Peyer's patch (tissue), 4 donors: ENCODE results near the gene NDFIP2.

Experiments used
- POLR2A ChIP-seq, 2 donors: fragments of 450-650 bp; IDR thresholded peaks; one replicate each; pipeline ENCODE4 v1.5.1; 2017; ENCODE audit warnings: antibody characterized with exemption in 2 of 2, mild to moderate bottlenecking in 2 of 2, moderate library complexity in 2 of 2
- TF ChIP-seq, protein P1 (sequence below), 6 experiments: fragments of 450-650 bp in 4 of 6; fragments of 200-600 bp in 2 of 6; sonication (generic) in 1 of 6; IDR thresholded peaks; one replicate each; pipeline ENCODE4 v1.5.1; 2017 to 2019; ENCODE audit warnings: antibody characterized with exemption in 6 of 6, mild to moderate bottlenecking in 3 of 6, moderate library complexity in 1 of 6

DNA sequence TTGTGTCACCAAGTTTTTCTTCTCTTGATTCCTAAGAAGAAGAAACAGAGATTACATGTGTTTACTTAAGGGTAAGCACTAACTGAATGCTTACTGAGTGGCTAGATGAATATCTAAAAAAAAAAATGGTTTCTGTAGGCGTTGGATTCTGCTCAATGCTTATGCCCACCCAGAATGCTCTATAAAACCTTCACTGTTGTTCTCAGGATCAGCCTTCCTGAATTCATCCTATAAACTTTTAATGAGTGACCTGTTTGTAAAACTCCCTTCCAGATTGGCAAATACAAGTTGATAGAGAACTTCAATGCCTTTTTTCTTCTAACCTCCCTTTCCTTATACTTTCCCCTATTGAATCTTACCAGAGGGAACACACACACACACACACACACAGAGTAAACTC lies 90.2 kb downstream of the NDFIP2 start:
- no peak for TF ChIP-seq POLR2A (IDR thresholded peaks at IDR 0.05)
- TF ChIP-seq, protein P1, sequence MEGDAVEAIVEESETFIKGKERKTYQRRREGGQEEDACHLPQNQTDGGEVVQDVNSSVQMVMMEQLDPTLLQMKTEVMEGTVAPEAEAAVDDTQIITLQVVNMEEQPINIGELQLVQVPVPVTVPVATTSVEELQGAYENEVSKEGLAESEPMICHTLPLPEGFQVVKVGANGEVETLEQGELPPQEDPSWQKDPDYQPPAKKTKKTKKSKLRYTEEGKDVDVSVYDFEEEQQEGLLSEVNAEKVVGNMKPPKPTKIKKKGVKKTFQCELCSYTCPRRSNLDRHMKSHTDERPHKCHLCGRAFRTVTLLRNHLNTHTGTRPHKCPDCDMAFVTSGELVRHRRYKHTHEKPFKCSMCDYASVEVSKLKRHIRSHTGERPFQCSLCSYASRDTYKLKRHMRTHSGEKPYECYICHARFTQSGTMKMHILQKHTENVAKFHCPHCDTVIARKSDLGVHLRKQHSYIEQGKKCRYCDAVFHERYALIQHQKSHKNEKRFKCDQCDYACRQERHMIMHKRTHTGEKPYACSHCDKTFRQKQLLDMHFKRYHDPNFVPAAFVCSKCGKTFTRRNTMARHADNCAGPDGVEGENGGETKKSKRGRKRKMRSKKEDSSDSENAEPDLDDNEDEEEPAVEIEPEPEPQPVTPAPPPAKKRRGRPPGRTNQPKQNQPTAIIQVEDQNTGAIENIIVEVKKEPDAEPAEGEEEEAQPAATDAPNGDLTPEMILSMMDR (IDR thresholded peaks at IDR 0.05) = no peak
